GM06990 (cell line): ENCODE results near the gene INCENP.

Experiments used
- DNase-seq: peaks from one replicate; pipeline ENCODE4 v3.0.0-alpha.2; 2011; ENCODE audit not compliant: insufficient read length; ENCODE audit errors: extremely low read depth
- H3K27me3 ChIP-seq: replicated peaks from 2 replicates; pipeline ENCODE4 v1.6.0; 2011; ENCODE audit warnings: low read length; ENCODE audit not compliant: control insufficient read depth, insufficient read depth
- H3K36me3 ChIP-seq: 2 replicates; pipeline ENCODE4 v1.5.1; 2011; ENCODE audit warnings: low read length; ENCODE audit not compliant: control insufficient read depth, insufficient read depth
- H3K4me3 ChIP-seq: replicated peaks from 2 replicates; pipeline ENCODE4 v1.5.1; 2011; ENCODE audit warnings: low read depth, mild to moderate bottlenecking, control low read depth, low read length
- TF ChIP-seq, protein P1 (sequence below): IDR thresholded peaks from 2 replicates; pipeline ENCODE4 v1.5.1; 2011; ENCODE audit warnings: low read length, control low read depth, mild to moderate bottlenecking, inconsistent platforms; ENCODE audit not compliant: insufficient read depth, poor library complexity, severe bottlenecking

INCENP gene

DNA sequence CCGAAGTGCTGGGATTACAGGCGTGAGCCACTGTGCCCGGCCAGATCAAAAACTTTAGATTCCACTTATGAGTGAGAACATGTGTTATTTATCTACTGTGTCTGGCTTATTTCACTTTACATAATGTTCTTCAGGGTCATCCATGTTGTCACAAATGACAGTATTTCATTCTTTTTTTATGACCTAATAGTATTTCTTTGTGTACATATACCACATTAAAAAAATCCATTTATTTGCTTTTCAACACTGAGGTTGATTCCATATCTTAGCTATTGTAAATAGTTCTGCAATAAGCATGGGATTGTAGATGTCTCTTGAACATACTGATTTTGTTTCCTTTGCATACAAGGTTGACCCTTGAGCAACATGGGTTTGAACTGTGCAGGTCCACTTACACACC, 53.0 kb downstream of the INCENP start:
- DNase-seq, result no peak
- TF ChIP-seq, protein P1, sequence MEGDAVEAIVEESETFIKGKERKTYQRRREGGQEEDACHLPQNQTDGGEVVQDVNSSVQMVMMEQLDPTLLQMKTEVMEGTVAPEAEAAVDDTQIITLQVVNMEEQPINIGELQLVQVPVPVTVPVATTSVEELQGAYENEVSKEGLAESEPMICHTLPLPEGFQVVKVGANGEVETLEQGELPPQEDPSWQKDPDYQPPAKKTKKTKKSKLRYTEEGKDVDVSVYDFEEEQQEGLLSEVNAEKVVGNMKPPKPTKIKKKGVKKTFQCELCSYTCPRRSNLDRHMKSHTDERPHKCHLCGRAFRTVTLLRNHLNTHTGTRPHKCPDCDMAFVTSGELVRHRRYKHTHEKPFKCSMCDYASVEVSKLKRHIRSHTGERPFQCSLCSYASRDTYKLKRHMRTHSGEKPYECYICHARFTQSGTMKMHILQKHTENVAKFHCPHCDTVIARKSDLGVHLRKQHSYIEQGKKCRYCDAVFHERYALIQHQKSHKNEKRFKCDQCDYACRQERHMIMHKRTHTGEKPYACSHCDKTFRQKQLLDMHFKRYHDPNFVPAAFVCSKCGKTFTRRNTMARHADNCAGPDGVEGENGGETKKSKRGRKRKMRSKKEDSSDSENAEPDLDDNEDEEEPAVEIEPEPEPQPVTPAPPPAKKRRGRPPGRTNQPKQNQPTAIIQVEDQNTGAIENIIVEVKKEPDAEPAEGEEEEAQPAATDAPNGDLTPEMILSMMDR, result no peak
- Histone ChIP-seq H3K27me3 (no peaks in the 10 kb centered on the region), H3K4me3 (no peak overlapping the region), H3K36me3 (no peaks in the 10 kb centered on the region)

DNA sequence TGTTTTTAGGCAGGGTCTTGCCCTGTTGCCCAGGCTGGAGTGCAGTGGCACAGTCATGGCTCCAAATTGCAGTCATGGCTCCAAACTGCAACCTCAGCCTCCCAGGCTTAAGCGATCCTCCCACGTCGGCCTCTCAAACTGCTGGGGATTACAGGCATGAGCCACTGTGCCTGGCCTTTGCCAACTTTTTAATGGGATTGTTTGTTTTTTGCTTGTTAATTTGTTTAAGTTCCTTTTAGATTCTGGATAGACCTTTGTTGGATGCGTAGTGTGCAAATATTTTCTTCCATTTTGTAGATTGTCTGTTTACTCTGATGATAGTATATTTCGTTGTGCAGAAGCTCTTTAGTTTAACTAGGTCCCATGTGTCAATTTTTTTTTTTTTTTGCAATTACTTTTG, 56.2 kb downstream of the INCENP start:
- TF ChIP-seq, protein P1, result no peak
- no peaks in the 10 kb centered on the region for H3K36me3 ChIP-seq
- H3K27me3 ChIP-seq, result no peaks in the 10 kb centered on the region
- no peak for DNase-seq
- no peak overlapping the region for H3K4me3 ChIP-seq

DNA sequence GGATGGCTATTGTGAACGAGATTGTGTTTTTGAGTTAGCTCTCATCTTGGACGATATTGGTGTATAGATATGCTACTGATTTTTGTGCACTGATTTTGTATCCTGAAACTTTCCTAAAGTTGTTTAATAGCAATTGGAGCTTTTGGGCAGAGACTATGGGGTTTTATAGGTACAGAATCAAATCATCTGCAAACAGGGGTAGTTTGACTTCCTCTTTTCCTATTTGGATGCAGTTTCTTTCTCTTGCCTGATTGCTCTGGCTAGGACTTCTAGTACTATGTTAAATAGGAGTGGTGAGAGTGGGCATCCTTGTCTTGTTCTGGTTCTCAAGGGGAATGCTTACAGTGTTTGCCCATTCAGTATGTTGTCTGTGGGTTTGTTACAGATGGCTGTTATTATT, 57.3 kb downstream of the INCENP start:
- TF ChIP-seq, protein P1, result no peak
- no peak for DNase-seq
- Histone ChIP-seq H3K36me3 (no peaks in the 10 kb centered on the region), H3K4me3 (no peak overlapping the region), H3K27me3 (no peaks in the 10 kb centered on the region; the same call in 1 of the 2 replicates)

DNA sequence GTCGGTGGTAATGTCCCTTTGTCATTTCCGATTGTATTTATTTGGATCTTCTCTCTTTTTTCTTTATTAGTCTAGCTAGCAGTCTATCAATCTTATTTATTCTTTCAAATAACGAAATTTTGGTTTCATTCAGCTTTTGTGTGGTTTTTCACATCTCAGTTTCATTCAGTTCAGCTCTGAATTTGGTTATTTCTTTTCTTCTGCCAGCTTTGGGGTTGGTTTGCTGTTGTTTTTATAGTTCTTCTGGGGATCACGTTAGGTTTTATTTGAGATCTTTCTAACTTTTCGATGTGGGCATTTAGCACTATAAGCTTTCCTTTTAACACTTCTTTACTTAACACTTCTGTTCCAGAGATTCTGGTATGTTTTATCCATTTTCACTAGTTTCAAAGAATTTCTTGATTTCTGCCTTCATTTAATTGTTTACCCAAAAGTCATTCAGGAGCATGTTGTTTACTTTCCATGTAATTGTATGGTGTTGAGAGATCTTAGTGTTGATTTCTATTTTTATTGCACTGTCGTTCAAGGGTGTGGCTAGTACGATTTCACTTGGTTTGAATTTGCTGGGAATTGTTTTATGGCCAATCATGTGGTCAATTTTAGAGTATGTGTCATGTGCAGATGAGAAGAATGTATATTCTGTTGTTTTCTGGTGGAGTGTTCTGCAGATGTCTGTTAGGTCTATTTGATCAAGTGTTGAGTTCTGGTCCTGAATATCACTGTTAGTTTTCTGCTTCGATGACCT, 58.5 kb downstream of the INCENP start:
- TF ChIP-seq, protein P1, result no peak
- no peak for DNase-seq
- no peaks in the 10 kb centered on the region; the same call in 1 of the 2 replicates for H3K27me3 ChIP-seq
- no peak overlapping the region for H3K4me3 ChIP-seq
- H3K36me3 ChIP-seq, result no peaks in the 10 kb centered on the region

DNA sequence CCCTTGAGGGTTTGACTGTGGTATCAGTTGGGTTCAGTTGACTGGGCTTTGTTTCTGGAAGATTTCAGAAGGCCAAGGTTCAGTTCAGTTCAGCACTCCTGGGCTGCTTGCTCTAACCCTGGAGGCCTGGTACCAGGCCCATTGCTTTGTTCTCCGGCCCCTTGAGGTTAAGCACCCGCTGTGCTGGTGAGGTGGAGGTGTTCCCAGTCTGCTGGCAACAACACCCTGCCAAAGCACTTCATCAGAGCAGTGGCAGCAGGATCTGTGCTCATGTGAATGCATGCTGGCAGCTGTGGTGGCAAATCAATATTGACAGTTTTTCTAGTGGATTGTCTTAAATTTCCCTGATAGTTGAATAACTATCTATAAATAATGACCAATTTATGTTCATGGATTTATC, 62.4 kb downstream of the INCENP start:
- Histone ChIP-seq H3K27me3 (peaks cover 3% of the 10 kb centered on the region), H3K4me3 (no peak overlapping the region), H3K36me3 (no peaks in the 10 kb centered on the region)
- no peak for DNase-seq
- TF ChIP-seq, protein P1, result no peak

DNA sequence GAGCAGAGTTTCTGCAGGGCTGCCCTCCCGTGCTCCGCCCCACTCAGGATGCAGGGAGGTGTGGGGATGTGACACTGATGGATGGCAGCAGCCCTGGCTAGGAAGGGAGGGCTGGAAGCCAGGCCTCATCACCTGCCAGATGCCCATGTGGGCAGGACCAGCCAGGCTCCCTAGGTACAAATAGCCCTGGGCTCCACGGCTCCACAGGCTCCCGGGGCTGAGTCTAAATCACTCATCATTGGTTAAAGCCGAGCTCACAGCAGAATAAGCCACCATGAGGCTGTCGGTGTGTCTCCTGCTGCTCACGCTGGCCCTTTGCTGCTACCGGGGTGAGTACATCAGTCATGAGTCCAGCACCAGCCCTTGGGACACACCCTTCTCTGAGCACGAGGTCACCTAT, 66.2 kb downstream of the INCENP start, which contains the start of gene SCGB1D1:
TSS of gene SCGB1D1 (plus strand) at position 206 of the 400 bp plus-strand sequence. CDS start at position 275, 69 bp downstream.
- peaks cover 3% of the 10 kb centered on the region for H3K27me3 ChIP-seq
- TF ChIP-seq, protein P1, result no peak

More for the DNA sequence above, 66.2 kb downstream of the INCENP start, which contains the start of gene SCGB1D1:
- Histone ChIP-seq H3K4me3 (no peak within 1 kb of the TSS), H3K36me3 (no peaks in the 10 kb centered on the region)
- DNase-seq, result no peak
